Vagina (tissue), 2 donors: ENCODE data around the gene ARID1A. TPM values are rescaled to one million over a fixed set of nuclear protein-coding genes. Genes with fewer than 3 reads are reported as not detected.

Experiments
- DNase-seq, 2 donors: peaks; one replicate each; pipeline ENCODE4 v3.0.0-alpha.2; 2017; ENCODE audit errors: extremely low spot score in 2 of 2
- H3K27ac ChIP-seq: fragments of 200-600 bp; sonication (generic); one replicate; pipeline ENCODE4 v1.5.1; 2019
- H3K27me3 ChIP-seq: fragments of 200-600 bp; sonication (generic); one replicate; pipeline ENCODE4 v1.5.1; 2019
- H3K36me3 ChIP-seq, 2 donors: fragments of 200-600 bp; sonication (generic); one replicate each; pipeline ENCODE4 v1.5.1; 2017 to 2019
- H3K4me1 ChIP-seq: fragments of 200-600 bp; sonication (generic); one replicate; pipeline ENCODE4 v1.5.1; 2019
- H3K4me3 ChIP-seq, 2 donors: fragments of 200-600 bp; sonication (generic); 1 replicate in 1 of 2; 2 replicates in 1 of 2; pipeline ENCODE4 v1.5.1; 2016 to 2019
- H3K9me3 ChIP-seq: fragments of 200-600 bp; sonication (generic); one replicate; pipeline ENCODE4 v1.5.1; 2019
- CTCF ChIP-seq, 3 experiments: fragments of 450-650 bp in 2 of 3; fragments of 200-600 bp in 1 of 3; sonication (generic) in 1 of 3; IDR thresholded peaks; one replicate each; pipeline ENCODE4 v1.5.1; 2017 to 2019; ENCODE audit warnings: antibody characterized with exemption in 3 of 3, mild to moderate bottlenecking in 2 of 3, moderate library complexity in 2 of 3
- POLR2A ChIP-seq, 2 donors: fragments of 450-650 bp; IDR thresholded peaks; one replicate each; pipeline ENCODE4 v1.6.1; 2017; ENCODE audit warnings: antibody characterized with exemption in 2 of 2, mild to moderate bottlenecking in 2 of 2, moderate library complexity in 2 of 2
- POLR2AphosphoS5 ChIP-seq, 2 donors: sonication (generic); formaldehyde crosslinking; IDR thresholded peaks; one replicate each; pipeline ENCODE4 v1.9.0; 2017; ENCODE audit warnings: antibody characterized with exemption in 2 of 2, mild to moderate bottlenecking in 2 of 2, low read depth in 1 of 2; ENCODE audit not compliant: insufficient read depth in 1 of 2
- intact Hi-C: fragments of 100-400 bp; cut with DNase I; formaldehyde crosslinking; loops from one replicate; pipeline ENCODE4 v1.15.1; 2023
- total RNA-seq: library from RNA; depleted of rRNA; stranded (reverse); fragments of >200 nt; gene quantifications from one replicate; pipeline ENCODE4 v1.2.3, GENCODE V29; 2016

The ARID1A gene
- total RNA-seq, 1 donor from 2014 or later, result 91.6 TPM

DNA sequence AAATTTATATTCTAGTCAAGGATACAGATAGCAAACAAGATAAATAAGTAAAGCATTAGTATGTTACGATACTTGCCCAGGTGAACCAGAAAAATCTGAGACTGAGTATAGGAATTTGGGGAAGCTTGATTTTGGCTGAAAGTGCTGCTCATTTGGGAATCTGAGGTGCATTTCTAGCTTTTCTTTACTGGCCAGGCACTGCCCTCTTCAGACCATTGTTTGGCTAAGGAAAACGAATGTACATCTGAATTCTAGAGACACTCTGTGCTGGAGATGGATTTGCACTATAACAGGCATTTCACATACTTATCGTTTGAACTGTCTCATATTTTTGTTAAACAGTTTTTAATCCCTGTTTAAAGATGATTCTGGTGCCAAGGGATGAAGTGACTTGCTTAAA lies 23.4 kb downstream of the ARID1A start:
- peaks cover 94% of the 10 kb centered on the region for H3K4me1 ChIP-seq
- DNase-seq, result no peak
- no peaks in the 10 kb centered on the region for H3K36me3 ChIP-seq
- no peaks in the 10 kb centered on the region for H3K9me3 ChIP-seq
- no peaks in the 10 kb centered on the region for H3K27me3 ChIP-seq
- H3K4me3 ChIP-seq, result no peak overlapping the region
- no peak overlapping the region for H3K27ac ChIP-seq
- intact Hi-C loops, result no loop called here
- no peak for TF ChIP-seq POLR2A (IDR thresholded peaks at IDR 0.05)
- no peak for TF ChIP-seq CTCF (IDR thresholded peaks at IDR 0.05)
- no peak for TF ChIP-seq POLR2AphosphoS5 (IDR thresholded peaks at IDR 0.05; ENCODE audit: insufficient read depth in 1 of 2, low read depth in 1 of 2)

DNA sequence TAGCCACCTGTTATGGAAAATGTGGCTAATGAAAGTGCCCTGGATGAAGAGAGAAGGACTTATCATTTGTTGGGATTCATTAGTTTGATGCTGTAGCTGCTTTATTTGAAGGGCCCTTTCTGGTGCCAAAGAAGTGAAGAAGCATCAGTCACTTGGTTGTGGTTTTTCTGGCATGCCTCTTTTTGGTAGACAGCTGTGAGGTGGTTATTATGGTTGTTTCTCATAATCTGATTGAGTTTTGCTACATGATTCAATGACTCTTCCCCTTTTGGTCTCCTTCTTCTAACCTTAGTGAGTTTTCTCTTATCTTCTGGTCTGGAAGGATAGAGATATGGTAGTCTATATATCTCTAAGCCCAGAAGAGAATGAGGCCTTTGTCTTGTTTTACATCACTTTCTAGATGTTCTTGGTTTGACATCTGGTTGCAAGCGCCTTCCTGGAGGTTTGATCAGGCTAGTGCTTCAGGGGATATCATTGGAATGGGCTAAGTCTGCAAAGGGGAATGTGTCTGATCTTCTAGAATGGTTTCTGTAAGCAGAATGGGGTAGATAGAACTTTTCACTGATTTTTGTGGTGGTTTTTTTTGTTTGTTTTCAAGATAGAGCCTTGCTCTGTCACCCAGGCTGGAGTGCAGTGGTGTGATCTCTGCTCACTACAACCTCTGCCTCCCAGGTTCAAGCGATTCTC lies 26.0 kb downstream of the ARID1A start:
- no peak for DNase-seq
- Histone ChIP-seq H3K36me3 (no peaks in the 10 kb centered on the region), H3K4me3 (no peak overlapping the region), H3K27ac (no peak overlapping the region), H3K4me1 (peaks cover 94% of the 10 kb centered on the region), H3K27me3 (no peaks in the 10 kb centered on the region), H3K9me3 (no peaks in the 10 kb centered on the region)
- intact Hi-C loops, result no loop called here
- TF ChIP-seq CTCF (IDR thresholded peaks at IDR 0.05) (no peak), POLR2AphosphoS5 (IDR thresholded peaks at IDR 0.05; ENCODE audit: insufficient read depth in 1 of 2, low read depth in 1 of 2) (no peak), POLR2A (IDR thresholded peaks at IDR 0.05) (no peak)

DNA sequence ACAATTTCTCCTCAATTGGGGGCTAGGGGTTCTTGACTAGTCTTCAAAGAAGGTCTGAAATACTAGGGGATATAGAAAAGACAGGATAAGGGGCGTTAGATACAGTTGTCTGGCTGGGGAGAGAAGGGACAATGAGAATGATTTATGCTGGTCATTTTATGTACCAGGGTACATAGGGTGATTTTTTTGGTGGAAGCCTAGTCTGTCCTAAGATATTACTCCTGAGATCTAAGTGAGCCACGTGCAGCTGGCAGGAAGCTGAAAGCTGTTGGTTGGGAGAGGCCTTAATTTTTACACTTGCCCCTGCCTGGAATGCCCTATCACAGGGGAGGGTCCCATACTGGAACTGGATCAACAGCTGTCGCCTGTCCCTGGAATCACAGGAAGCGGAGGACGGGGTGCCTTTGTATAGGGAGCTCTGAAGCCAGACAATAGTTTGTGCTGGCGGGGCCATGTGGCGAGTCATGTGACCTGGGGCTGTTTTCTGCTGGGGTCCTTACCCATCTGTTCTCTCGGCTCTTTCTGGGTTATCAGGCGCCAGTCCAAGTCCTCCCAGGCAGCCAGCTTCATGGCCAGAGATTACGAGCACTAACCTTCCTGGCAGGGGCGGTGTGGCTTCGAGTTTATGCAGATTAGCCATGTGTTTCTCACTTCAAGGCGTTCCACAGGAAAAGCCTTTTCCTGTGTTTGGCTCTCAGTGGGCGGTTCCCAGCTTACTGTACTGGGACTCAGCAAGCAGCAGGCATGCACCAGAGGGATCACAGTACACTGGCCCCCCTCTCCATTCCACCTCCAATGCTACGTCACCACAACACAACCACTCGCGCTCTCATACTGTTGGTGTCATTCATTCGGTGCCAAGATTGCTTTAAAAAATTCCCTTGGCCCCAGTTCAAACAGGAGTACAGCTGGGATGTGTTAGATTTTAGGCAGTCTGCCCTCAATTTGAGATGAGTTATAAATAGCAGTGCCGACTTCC lies 27.5 kb downstream of the ARID1A start:
- H3K9me3 ChIP-seq, result no peaks in the 10 kb centered on the region
- no peak for TF ChIP-seq POLR2A (IDR thresholded peaks at IDR 0.05)
- TF ChIP-seq CTCF (IDR thresholded peaks at IDR 0.05), result no peak
- TF ChIP-seq POLR2AphosphoS5 (IDR thresholded peaks at IDR 0.05; ENCODE audit: insufficient read depth in 1 of 2, low read depth in 1 of 2), result peak; percentile 64 to 72
- H3K27me3 ChIP-seq, result no peaks in the 10 kb centered on the region
- peak in 1 of 2 donors; percentile 93 for DNase-seq
- H3K4me1 ChIP-seq, result peaks cover 93% of the 10 kb centered on the region
- H3K36me3 ChIP-seq, result no peaks in the 10 kb centered on the region
- intact Hi-C loops, result no loop called here
- peak overlapping the region; percentile 34 for H3K27ac ChIP-seq
- H3K4me3 ChIP-seq, result peak overlapping the region in 1 of 2 donors; percentile 13

- Histone ChIP-seq H3K27me3 (no peaks in the 10 kb centered on the region), H3K4me3 (no peak overlapping the region), H3K36me3 (no peaks in the 10 kb centered on the region), H3K4me1 (peaks cover 93% of the 10 kb centered on the region), H3K27ac (peak overlapping the region; percentile 34), H3K9me3 (no peaks in the 10 kb centered on the region)
- TF ChIP-seq CTCF (IDR thresholded peaks at IDR 0.05) (no peak), POLR2AphosphoS5 (IDR thresholded peaks at IDR 0.05; ENCODE audit: insufficient read depth in 1 of 2, low read depth in 1 of 2) (no peak), POLR2A (IDR thresholded peaks at IDR 0.05) (no peak)
- intact Hi-C loops, result no loop called here
- DNase-seq, result no peak
These were observed 28.3 kb downstream of the ARID1A start for GRCh38 chr1:26724118-26724517.
